Choroid plexus epithelial cell (primary cell): ENCODE measurements around the gene PCP4.

Experiments used
- DNase-seq: peaks from one replicate; pipeline ENCODE4 v3.0.0-alpha.2; 2010; ENCODE audit warnings: low read depth
- H3K4me3 ChIP-seq: 2 replicates; pipeline ENCODE4 v1.5.1; 2011; ENCODE audit warnings: low read depth, mild to moderate bottlenecking, control low read depth, low read length, moderate library complexity
- CTCF ChIP-seq: conservative IDR thresholded peaks from 2 replicates; pipeline ENCODE4 v1.5.1; 2011; ENCODE audit warnings: low read depth, mild to moderate bottlenecking, control low read depth, inconsistent platforms, low read length, moderate library complexity

Gene PCP4

GRCh38 chr21:39840373-39841097, 26.7 kb upstream of the PCP4 start:
- H3K4me3 ChIP-seq = no peak overlapping the region
- no peak for DNase-seq
- no peak for TF ChIP-seq CTCF

GRCh38 chr21:39842741-39843459, 24.3 kb upstream of the PCP4 start:
- no peak for TF ChIP-seq CTCF
- H3K4me3 ChIP-seq = no peak overlapping the region
- no peak for DNase-seq

GRCh38 chr21:39843483-39843882, 23.8 kb upstream of the PCP4 start:
- no peak overlapping the region for H3K4me3 ChIP-seq
- TF ChIP-seq CTCF = no peak
- DNase-seq = no peak

GRCh38 chr21:39843916-39844315, 23.3 kb upstream of the PCP4 start:
- no peak for TF ChIP-seq CTCF
- H3K4me3 ChIP-seq = no peak overlapping the region
- DNase-seq = no peak

GRCh38 chr21:39845571-39846130, 21.6 kb upstream of the PCP4 start:
- DNase-seq = peak; percentile 26
- no peak for TF ChIP-seq CTCF
- no peak overlapping the region for H3K4me3 ChIP-seq

- TF ChIP-seq CTCF = no peak
- no peak for DNase-seq
- H3K4me3 ChIP-seq = no peak overlapping the region
These were observed 19.4 kb upstream of the PCP4 start for GRCh38 chr21:39847877-39848276.
